Measurements from ENCODE around the gene ERC2.

The ERC2 gene

GRCh38 chr3:55624238-55624637 lies 844.0 kb downstream of the ERC2 start:
- no peak overlapping the region for H3K4me3 ChIP-seq (ENCODE audit: low read depth, low read length)
- no peak for TF ChIP-seq CTCF (IDR thresholded peaks at IDR 0.05; ENCODE audit: low read depth, low read length)

- no peak for TF ChIP-seq CTCF (IDR thresholded peaks at IDR 0.05; ENCODE audit: low read depth, low read length)
- no peak overlapping the region for H3K4me3 ChIP-seq (ENCODE audit: low read depth, low read length)
These were observed 844.5 kb downstream of the ERC2 start for GRCh38 chr3:55623786-55624185.

- no peak overlapping the region for H3K4me3 ChIP-seq (ENCODE audit: low read depth, low read length)
- TF ChIP-seq CTCF (IDR thresholded peaks at IDR 0.05; ENCODE audit: low read depth, low read length) = no peak
These were observed 845.5 kb downstream of the ERC2 start for GRCh38 chr3:55622733-55623132.

GRCh38 chr3:55622116-55622515 lies 846.2 kb downstream of the ERC2 start:
- no peak for TF ChIP-seq CTCF (IDR thresholded peaks at IDR 0.05; ENCODE audit: low read depth, low read length)
- no peak overlapping the region for H3K4me3 ChIP-seq (ENCODE audit: low read depth, low read length)

- TF ChIP-seq CTCF (IDR thresholded peaks at IDR 0.05; ENCODE audit: low read depth, low read length) = no peak
- H3K4me3 ChIP-seq (ENCODE audit: low read depth, low read length) = no peak overlapping the region
These were observed 846.6 kb downstream of the ERC2 start for GRCh38 chr3:55621648-55622047.

- H3K4me3 ChIP-seq (ENCODE audit: low read depth, low read length) = no peak overlapping the region
- no peak for TF ChIP-seq CTCF (IDR thresholded peaks at IDR 0.05; ENCODE audit: low read depth, low read length)
These were observed 847.2 kb downstream of the ERC2 start for GRCh38 chr3:55621026-55621422.

DNA sequence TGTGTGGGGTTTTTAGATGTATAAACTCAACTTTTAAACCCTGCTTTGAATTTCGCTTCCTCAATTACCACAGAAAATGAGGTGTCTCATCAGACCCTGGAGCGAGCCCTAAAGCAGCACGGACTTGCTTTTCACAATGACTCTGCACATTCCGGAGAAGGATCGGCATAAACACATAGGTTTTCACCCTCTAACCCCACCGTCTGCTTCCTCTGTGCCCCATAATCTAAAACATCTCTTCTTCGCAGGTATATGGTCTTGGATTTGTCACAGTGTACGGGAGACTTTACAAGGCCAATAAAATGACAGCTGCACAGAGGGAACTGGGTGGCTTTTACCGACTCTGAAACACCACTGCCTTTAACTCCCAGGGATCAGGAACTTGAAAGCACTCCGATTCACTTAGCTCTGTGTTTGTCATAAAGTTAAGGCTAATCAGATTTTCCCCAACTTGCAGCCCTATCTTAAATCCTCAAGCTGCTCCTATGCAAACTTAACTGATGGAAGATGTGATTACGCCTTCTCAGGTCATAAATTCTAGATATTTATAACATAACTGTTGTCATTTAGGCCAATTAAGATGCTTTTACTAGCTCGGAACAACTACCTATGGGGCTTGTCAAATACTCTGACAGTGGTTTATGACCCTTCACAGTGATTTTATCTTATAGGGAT lies 847.8 kb downstream of the ERC2 start:
- TF ChIP-seq CTCF (IDR thresholded peaks at IDR 0.05; ENCODE audit: low read depth, low read length) = no peak
- H3K4me3 ChIP-seq (ENCODE audit: low read depth, low read length) = no peak overlapping the region

All from WI38 (cell line).